Ovary (tissue), 9 donors: ENCODE data around the gene BRSK2. TPM values are rescaled to one million over a fixed set of nuclear protein-coding genes. Genes with fewer than 3 reads are reported as not detected.
"Not testable (repeated sequence)": the region's sequence is repeated elsewhere in the genome, so short reads cannot be mapped to it uniquely, and the experiment has no call there.

Experiments
- DNase-seq, 5 donors: peaks; one replicate each; pipeline ENCODE4 v3.0.0-alpha.2; 2019 to 2020
- H3K27ac ChIP-seq, 2 donors: fragments of 200-600 bp; one replicate each; pipeline versions ENCODE4 v1.5.1 to v1.8.0; 2019 to 2022
- H3K27me3 ChIP-seq: fragments of 200-600 bp; one replicate; pipeline ENCODE4 v1.8.0; 2022
- H3K36me3 ChIP-seq: fragments of 200-600 bp; sonication (generic); one replicate; pipeline ENCODE4 v1.5.1; 2019
- H3K4me1 ChIP-seq: one replicate; pipeline ENCODE4 v1.8.1; 2013; ENCODE audit warnings: mild to moderate bottlenecking, moderate library complexity; ENCODE audit not compliant: insufficient read depth
- H3K4me3 ChIP-seq: fragments of 200-600 bp; sonication (generic); one replicate; pipeline ENCODE4 v1.5.1; 2017
- H3K9me3 ChIP-seq, 2 donors: fragments of 200-600 bp in 1 of 2; sonication (generic) in 1 of 2; one replicate each; pipeline versions ENCODE4 v1.5.1 to v1.8.1; 2013 to 2019; ENCODE audit warnings: mild to moderate bottlenecking in 1 of 2, moderate library complexity in 1 of 2
- EP300 ChIP-seq: sonication (generic); formaldehyde crosslinking; IDR thresholded peaks from one replicate; pipeline ENCODE4 v1.6.1; 2017; ENCODE audit warnings: antibody characterized with exemption
- POLR2A ChIP-seq: fragments of 450-650 bp; IDR thresholded peaks from one replicate; pipeline ENCODE4 v1.6.1; 2017; ENCODE audit warnings: antibody characterized with exemption, mild to moderate bottlenecking, moderate library complexity
- WGBS, 3 donors: extraction: QIAGEN DNeasy Blood & Tissue Kit in 1 of 3; methylation state at CpG; one replicate each; pipeline versions ENCODE4 v1.1.5 to v1.1.7; 2013 to 2017; 5-methylcytosine and 5-hydroxymethylcytosine counted together
- intact Hi-C, 4 donors: fragments of 100-400 bp; cut with DNase I; formaldehyde crosslinking; loops; one replicate each; pipeline versions ENCODE4 v1.11.0 to v1.15.1; 2022 to 2023
- polyA plus RNA-seq, 2 donors: library from polyadenylated mRNA; stranded (reverse); fragments of 200-250 nt in 1 of 2; fragments of 350-450 nt in 1 of 2; fragmentation: Illumina TruSeq in 1 of 2; extraction: RNeasy Lipid Tissue Mini Kit (QIAGEN cat#74804) in 1 of 2; gene quantifications; one replicate each; pipeline ENCODE4 v1.2.3, GENCODE V29; 2013 to 2014
- total RNA-seq, 7 donors: library from RNA; depleted of rRNA in 2 of 7; stranded (reverse); fragments of >200 nt in 2 of 7; fragmentation: NEBNext Ultra II Directional in 3 of 7; extraction: Animal tissue kit (Norgen Biotek cat#: 25700) in 3 of 7; gene quantifications; one replicate each; pipeline versions ENCODE4 v1.1.0 to v1.2.4, GENCODE V29; 2016 to 2023
- TF ChIP-seq, protein P1 (sequence below), 3 donors: fragments of 450-650 bp in 2 of 3; fragments of 200-600 bp in 1 of 3; IDR thresholded peaks; one replicate each; pipeline versions ENCODE4 v1.5.1 to v1.8.0; 2016 to 2022; ENCODE audit warnings: antibody characterized with exemption in 3 of 3, mild to moderate bottlenecking in 1 of 3
- donor health status: DM: no; HTN: no; CAD: no; lungs with moderate emphysema.
- donor health status: DM: no; HTN: no; CAD: no.
- donor health status: Bipolar disorder and iron deficiency.
- donor health status: DM: yes; HTN: yes; CAD: no.
- donor health status: DM: no; HTN: no; CAD: no.
- donor health status: DM: yes; HTN: yes; CAD: no.

The BRSK2 gene
- total and polyA plus RNA-seq, 9 donors, result 0.22 to 1.5 (median 0.52) TPM

DNA sequence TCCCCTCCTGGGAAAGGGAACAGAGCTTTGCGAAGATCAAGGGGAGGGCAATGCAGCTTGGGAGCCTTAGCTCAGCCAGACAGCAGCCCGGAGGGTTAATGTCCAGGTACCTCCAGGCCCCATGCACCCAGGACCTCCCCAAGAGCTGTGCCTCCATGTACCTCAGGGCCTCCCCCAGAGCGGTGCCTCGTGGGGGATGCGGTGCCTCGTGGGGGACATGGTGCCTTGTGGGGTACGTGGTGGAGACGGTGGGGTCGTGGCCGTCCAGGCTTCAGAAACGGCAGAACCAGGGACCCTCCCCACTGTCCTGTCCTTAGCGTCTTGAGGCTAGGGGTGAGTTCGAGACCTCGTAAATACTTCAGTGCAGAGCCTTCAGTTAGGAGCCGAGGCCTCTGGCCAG lies 33.2 kb downstream of the BRSK2 start:
- intact Hi-C loops, result no loop called here
- Histone ChIP-seq H3K27me3 (no peaks in the 10 kb centered on the region), H3K4me1 (no peaks in the 10 kb centered on the region), H3K9me3 (peaks cover 0 to 4% of the 10 kb centered on the region in 2 donors), H3K27ac (no peak overlapping the region), H3K36me3 (no peaks in the 10 kb centered on the region), H3K4me3 (no peak overlapping the region)
- WGBS, 3 donors, result 79 to 81% (median 80%) methylated on average over 15 of the region's 15 CpGs
- TF ChIP-seq EP300 (no peak), POLR2A (no peak)
- TF ChIP-seq, protein P1, sequence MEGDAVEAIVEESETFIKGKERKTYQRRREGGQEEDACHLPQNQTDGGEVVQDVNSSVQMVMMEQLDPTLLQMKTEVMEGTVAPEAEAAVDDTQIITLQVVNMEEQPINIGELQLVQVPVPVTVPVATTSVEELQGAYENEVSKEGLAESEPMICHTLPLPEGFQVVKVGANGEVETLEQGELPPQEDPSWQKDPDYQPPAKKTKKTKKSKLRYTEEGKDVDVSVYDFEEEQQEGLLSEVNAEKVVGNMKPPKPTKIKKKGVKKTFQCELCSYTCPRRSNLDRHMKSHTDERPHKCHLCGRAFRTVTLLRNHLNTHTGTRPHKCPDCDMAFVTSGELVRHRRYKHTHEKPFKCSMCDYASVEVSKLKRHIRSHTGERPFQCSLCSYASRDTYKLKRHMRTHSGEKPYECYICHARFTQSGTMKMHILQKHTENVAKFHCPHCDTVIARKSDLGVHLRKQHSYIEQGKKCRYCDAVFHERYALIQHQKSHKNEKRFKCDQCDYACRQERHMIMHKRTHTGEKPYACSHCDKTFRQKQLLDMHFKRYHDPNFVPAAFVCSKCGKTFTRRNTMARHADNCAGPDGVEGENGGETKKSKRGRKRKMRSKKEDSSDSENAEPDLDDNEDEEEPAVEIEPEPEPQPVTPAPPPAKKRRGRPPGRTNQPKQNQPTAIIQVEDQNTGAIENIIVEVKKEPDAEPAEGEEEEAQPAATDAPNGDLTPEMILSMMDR (IDR thresholded peaks at IDR 0.05), result no peak
- no peak for DNase-seq

DNA sequence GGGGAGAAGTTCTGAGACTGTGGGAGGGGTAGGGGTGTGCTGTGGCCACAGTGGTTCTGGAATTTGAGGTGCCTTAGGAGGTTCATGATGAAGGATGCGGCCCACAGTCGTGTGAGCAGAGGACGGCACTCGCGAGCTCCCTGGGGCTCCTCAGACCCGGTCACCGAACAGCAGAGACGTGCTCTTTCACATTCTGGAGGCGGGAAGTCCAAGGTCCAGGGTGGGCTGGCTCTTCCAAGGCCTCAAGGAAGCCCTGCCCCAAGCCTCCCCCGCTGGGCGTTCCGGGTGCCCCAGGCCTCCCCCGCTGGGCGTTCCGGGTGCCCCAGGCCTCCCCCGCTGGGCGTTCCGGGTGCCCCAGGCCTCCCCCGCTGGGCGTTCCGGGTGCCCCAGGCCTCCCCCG lies 33.7 kb downstream of the BRSK2 start:
- H3K27ac ChIP-seq, H3K4me1 ChIP-seq, H3K36me3 ChIP-seq, intact Hi-C loops, H3K9me3 ChIP-seq, DNase-seq, H3K27me3 ChIP-seq, H3K4me3 ChIP-seq: not testable (repeated sequence)
- 78 to 87% (median 79%) methylated on average over 9 to 19 of the region's 22 CpGs for WGBS, 3 donors

DNA sequence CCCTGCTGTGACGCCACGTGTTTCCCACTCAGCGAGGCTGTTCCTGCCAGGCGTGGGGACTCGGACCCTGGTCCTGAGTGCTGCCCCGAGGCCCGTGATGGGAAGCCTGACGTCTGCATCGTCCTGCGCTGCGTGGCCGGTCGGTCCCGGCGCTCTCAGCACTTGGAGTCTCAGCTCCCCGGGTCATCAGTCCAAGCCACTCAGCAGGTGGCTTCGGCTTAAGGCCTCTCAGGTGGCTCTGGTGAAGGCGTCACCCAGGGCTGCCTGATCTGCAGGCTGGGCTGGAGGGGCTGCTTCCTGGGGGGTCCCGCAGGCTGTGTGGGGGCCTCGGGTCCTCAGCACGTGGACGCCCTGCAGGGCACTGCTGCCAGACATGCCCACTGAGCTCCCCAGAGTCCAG lies 35.3 kb downstream of the BRSK2 start:
- Histone ChIP-seq H3K27me3 (no peaks in the 10 kb centered on the region), H3K4me1 (no peaks in the 10 kb centered on the region), H3K4me3 (no peak overlapping the region), H3K9me3 (no peaks in the 10 kb centered on the region), H3K27ac (no peak overlapping the region), H3K36me3 (no peaks in the 10 kb centered on the region)
- 83 to 86% (median 84%) methylated on average over 22 of the region's 22 CpGs for WGBS, 3 donors
- DNase-seq, result no peak
- TF ChIP-seq EP300, result no peak
- no peak for TF ChIP-seq POLR2A
- TF ChIP-seq, protein P1 (IDR thresholded peaks at IDR 0.05), result no peak
- intact Hi-C loops, result no loop called here

DNA sequence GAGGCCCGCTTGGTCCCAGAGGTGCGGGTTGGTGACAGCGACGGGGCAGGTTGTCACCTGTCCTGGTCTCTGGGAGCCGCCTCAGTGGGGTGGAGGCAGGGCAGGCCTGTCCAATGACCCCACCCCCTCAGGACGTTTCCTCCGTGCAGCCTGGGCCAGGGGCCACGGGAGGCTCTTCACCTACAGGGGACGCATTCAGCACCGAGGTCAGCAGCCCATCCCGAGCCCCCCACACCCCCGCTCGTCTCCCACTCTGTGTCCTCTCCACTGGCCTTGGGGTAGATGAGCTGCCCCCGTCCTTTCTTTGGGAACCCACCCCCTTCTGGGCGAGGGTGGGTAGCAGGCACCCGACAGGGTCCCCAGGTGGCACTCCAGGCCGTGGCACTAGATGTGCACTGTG lies 35.7 kb downstream of the BRSK2 start:
- 60 to 70% (median 66%) methylated on average over 14 to 17 of the region's 17 CpGs for WGBS, 3 donors
- DNase-seq, result no peak
- Histone ChIP-seq H3K36me3 (no peaks in the 10 kb centered on the region), H3K4me3 (no peak overlapping the region), H3K4me1 (no peaks in the 10 kb centered on the region), H3K27ac (no peak overlapping the region), H3K9me3 (no peaks in the 10 kb centered on the region), H3K27me3 (no peaks in the 10 kb centered on the region)
- TF ChIP-seq EP300 (no peak), POLR2A (no peak)
- TF ChIP-seq, protein P1 (IDR thresholded peaks at IDR 0.05), result no peak
- intact Hi-C loops, result no loop called here

DNA sequence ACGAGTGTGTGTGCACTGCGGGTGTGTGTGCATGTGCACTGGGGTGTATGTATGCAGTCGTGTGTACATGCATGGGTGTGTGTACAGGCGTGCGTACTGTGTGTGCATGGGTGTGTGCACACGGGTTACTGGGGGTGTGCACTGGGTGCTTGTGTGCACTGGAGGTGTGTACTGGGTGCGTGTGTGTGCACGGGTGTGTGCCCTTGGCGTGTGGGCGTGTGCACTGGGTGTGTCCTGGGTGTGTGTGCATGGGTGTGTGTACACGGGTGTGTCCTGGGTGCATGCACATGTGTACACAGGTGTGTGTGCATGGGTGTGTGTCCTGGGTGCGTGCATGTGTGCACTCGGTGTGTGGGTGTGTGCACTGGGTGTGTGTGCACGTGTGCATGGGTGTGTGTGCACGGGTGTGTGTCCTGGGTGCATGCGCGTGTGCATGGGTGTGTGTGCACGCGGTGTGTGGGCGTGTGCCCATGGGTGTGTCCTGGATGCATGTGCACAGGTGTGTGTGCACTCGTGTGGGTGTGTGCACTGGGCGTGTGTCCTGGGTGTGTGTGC lies 39.1 kb downstream of the BRSK2 start:
- WGBS, 3 donors, result 89 to 92% (median 91%) methylated on average over 22 of the region's 22 CpGs

More for the DNA sequence above, 39.1 kb downstream of the BRSK2 start:
- Histone ChIP-seq H3K9me3 (no peaks in the 10 kb centered on the region), H3K4me3 (no peak overlapping the region), H3K27ac (no peak overlapping the region), H3K36me3 (no peaks in the 10 kb centered on the region), H3K27me3 (no peaks in the 10 kb centered on the region), H3K4me1 (no peaks in the 10 kb centered on the region)
- DNase-seq, result no peak
- intact Hi-C loops, result no loop called here
- no peak for TF ChIP-seq EP300
- no peak for TF ChIP-seq POLR2A
- TF ChIP-seq, protein P1 (IDR thresholded peaks at IDR 0.05), result no peak
